ENCODE measurements around the gene GVQW3.

GVQW3 gene

GRCh38 chr11:76453248-76453647, 72.1 kb downstream of the GVQW3 start:
- DNase-seq, result no peak

GRCh38 chr11:76455331-76455730, 74.2 kb downstream of the GVQW3 start:
- DNase-seq, result no peak

- no peak for DNase-seq
Observed at GRCh38 chr11:76455931-76456330, 74.8 kb downstream of the GVQW3 start.

GRCh38 chr11:76456571-76456970, 75.4 kb downstream of the GVQW3 start:
- no peak for DNase-seq
